ENCODE results near the gene PKNOX1. TPM values are rescaled to one million over a fixed set of nuclear protein-coding genes. Genes with fewer than 3 reads are reported as not detected.

PKNOX1 gene
- total and polyA plus RNA-seq, 9 of the 15 experiments (the other 6 are each of a cell fraction or from before 2014, with no cell fraction given), result 8.8 to 25.9 (median 13.2) TPM

- Histone ChIP-seq H3K4me3 (no peak overlapping the region), H3K27ac (ENCODE audit: extremely low read depth, low read depth, low read length) (no peak overlapping the region)
- CTCF ChIA-PET (ENCODE audit: low intra/inter-chr PET ratio), result no interaction called here
Measured at GRCh38 chr21:43020177-43020576, 45.8 kb downstream of the PKNOX1 start.

More at GRCh38 chr21:43020177-43020576, 45.8 kb downstream of the PKNOX1 start:
- H3K4me1 ChIP-seq (replicated peaks in 1 of 2; ENCODE audit: control insufficient read depth in 2 of 2, insufficient read depth in 2 of 2, low read length in 2 of 2), result no peaks in the 10 kb centered on the region
- no peaks in the 10 kb centered on the region for H3K79me2 ChIP-seq (ENCODE audit: control insufficient read depth, insufficient read depth, low read length)
- peaks cover 38% of the 10 kb centered on the region; the same call in 2 of the 3 replicates for H3K36me3 ChIP-seq (ENCODE audit: control insufficient read depth, insufficient read depth, low read length)
- H3K9me1 ChIP-seq (ENCODE audit: control insufficient read depth, insufficient read depth, low read length), result no peaks in the 10 kb centered on the region
- WGBS (ENCODE audit: insufficient coverage, low coverage, missing lambda C conversion rate), result 77% methylated on average over 13 of the region's 13 CpGs
- no peaks in the 10 kb centered on the region for H4K20me1 ChIP-seq (replicated peaks; ENCODE audit: control insufficient read depth, insufficient read depth, low read length)
- no peak overlapping the region for H3K4me2 ChIP-seq (ENCODE audit: insufficient read depth, low read length)
- H2AFZ ChIP-seq (ENCODE audit: low read depth, low read length), result no peak overlapping the region
- ATAC-seq, result no peak
- peak overlapping the region in 1 of 2 experiments; percentile 67; a peak in 1 of 4 replicates for H3K9ac ChIP-seq (ENCODE audit: insufficient read depth in 1 of 2, low read depth in 2 of 2, low read length in 2 of 2)
- in situ Hi-C loops (cut with MboI) (no loop called here), intact Hi-C loops (cut with micrococcal nuclease) (no loop called here)
- FAIRE-seq, result no peak
- no peak for DNase-seq (ENCODE audit: extremely low read depth in 1 of 4, low spot score in 3 of 4)
- TF ChIP-seq ZNF143 (CRISPR knock-in tag; IDR thresholded peaks at IDR 0.05), result no peak
- TF ChIP-seq BRF1 (IDR thresholded peaks at IDR 0.05; ENCODE audit: borderline replicate concordance, extremely low read depth, insufficient read length), result no peak
- TF ChIP-seq ZNF253 (CRISPR knock-in tag; conservative IDR thresholded peaks at IDR 0.05), result no peak
- no peak for TF ChIP-seq AFF1 (IDR thresholded peaks at IDR 0.05; ENCODE audit: low read depth in 1 of 2, partially characterized antibody in 2 of 2)
- TF ChIP-seq ZNF644 (tag; IDR thresholded peaks at IDR 0.05; ENCODE audit: low read depth), result no peak
- no peak for TF ChIP-seq ZFP1 (CRISPR knock-in tag; IDR thresholded peaks at IDR 0.05)
- no peak for TF ChIP-seq ZNF551 (CRISPR knock-in tag; IDR thresholded peaks at IDR 0.05)
- TF ChIP-seq PCBP1 (IDR thresholded peaks at IDR 0.05; ENCODE audit: low read depth, low read length, poor library complexity, severe bottlenecking), result no peak
- no peak for TF ChIP-seq STAT5B (CRISPR knock-in tag; IDR thresholded peaks at IDR 0.05)
- H3K9me3 ChIP-seq (replicated peaks; ENCODE audit: control insufficient read depth, insufficient read depth, low read depth, low read length), result no peaks in the 10 kb centered on the region
- BruUV-seq (replicated peaks), result no TSS peak
- no peaks in the 10 kb centered on the region for H3K27me3 ChIP-seq (ENCODE audit: control insufficient read depth in 2 of 2, insufficient read depth in 2 of 2, low read length in 2 of 2)
- POLR2A ChIA-PET, result interaction anchor here (0.7 kb wide), 1 partner anchor 1302 kb away, joined by 7 read pairs; no protein-coding TSS in a partner anchor

All from K562 (cell line).